Activated CD4-positive, alpha-beta T cell treated with anti-CD3 and anti-CD28 coated beads, Interleukin-2, amount 50 U/mL, for 16 hours (primary cell): Measurements from ENCODE around the gene GADD45A.

ENCODE experiments used
- DNase-seq: peaks from one replicate; pipeline ENCODE4 v3.0.0-alpha.2; 2020

GADD45A gene

GRCh38 chr1:67672260-67672803 lies 12.7 kb upstream of the GADD45A start:
- DNase-seq = no peak

DNA sequence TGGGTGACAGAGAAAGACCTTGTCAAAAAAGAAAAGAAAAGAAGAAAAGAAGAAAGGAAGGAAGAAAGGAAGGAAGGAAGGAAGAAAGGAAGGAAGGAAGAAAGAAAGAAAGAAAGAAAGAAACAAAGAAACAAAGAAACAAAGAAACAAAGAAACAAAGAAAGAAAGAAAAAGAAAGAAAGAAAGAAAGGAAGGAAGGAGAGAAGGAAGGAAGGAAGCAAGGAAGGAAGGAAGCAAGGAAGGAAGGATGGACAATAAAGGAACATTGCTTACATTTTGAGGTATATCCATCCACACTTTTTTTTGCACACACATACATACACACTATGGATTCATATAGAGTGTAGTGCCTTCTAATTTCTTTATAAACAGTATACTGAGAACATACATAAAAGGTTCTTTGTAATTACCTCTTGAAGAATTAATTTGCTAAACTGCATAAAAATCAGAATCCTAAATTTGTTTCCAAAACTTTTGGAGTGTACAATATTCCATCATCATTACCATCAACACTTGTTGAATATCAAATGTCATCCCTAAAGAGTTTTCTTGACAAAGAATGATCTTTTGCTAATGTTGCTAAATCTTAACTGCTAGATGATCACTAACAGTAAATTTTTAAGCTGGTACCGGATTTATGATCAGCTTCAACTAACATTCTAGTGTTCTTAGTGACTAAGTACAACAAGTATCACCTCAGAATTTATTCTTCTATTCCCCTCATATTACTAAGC lies 11.4 kb upstream of the GADD45A start:
- no peak for DNase-seq

- DNase-seq = peak; percentile 53
These were observed 10.6 kb upstream of the GADD45A start for GRCh38 chr1:67674260-67675011.

GRCh38 chr1:67675800-67676199 lies 9.2 kb upstream of the GADD45A start:
- no peak for DNase-seq

DNA sequence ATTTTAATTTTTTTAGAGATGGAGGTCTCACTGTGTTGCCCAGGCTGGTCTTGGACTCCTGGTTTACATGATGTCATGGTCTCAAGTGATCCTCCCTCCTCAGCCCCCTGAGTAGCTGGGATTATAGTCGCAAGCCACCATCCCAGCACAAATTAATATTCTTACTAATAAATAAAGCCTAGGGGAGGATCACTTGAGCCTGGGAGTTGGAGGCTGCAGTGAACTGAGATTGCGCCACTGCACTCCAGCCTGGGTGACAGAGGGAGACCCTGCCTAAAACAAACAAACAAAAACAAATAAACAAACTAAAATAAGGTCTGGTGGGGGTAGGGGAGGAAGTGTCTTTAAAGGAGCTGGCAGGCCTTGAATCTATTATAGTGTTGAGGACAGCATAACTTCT lies 8.7 kb upstream of the GADD45A start:
- DNase-seq = no peak

GRCh38 chr1:67676946-67677345 lies 8.1 kb upstream of the GADD45A start:
- DNase-seq = no peak

- DNase-seq = no peak
These were observed 7.6 kb upstream of the GADD45A start for GRCh38 chr1:67677408-67677807.

DNA sequence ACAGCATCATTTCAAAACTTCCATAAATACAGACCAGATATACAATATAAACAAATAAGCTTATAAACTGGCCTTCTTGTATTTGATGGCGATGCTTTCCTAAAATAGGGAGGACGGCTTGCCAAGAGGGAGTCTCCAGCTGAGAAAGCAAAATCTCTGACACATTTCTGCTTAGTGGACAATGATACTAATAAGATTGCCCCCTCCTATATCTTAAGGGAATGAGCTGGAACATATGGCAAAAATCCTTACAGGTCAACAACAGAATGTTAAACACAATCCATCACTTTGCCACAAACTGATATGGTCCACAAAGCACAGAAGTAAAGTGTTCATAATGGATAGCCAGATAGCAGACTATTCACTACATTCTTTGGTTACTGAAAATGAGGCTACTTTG lies 7.1 kb upstream of the GADD45A start:
- DNase-seq = no peak

DNA sequence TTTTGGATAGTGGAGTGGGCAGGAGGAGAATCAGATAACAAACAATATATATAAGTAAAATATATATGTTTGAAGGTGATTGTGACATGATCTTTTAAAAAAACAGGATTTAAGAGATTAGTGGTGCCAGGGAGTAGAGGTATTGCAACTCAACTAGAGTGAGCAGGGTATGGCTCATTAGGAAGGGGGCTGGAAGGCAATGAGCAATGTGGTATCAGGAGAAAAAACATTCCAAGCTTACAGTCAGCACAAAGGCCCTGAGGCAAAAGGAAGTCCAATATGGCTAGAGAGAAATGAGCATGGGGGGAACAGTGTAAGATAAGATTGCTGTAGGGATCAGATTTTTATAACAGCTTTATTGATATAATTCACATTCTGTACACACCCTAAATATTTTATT lies 5.3 kb upstream of the GADD45A start:
- DNase-seq = no peak

- no peak for DNase-seq
These were observed 4.5 kb upstream of the GADD45A start for GRCh38 chr1:67680486-67680885.

DNA sequence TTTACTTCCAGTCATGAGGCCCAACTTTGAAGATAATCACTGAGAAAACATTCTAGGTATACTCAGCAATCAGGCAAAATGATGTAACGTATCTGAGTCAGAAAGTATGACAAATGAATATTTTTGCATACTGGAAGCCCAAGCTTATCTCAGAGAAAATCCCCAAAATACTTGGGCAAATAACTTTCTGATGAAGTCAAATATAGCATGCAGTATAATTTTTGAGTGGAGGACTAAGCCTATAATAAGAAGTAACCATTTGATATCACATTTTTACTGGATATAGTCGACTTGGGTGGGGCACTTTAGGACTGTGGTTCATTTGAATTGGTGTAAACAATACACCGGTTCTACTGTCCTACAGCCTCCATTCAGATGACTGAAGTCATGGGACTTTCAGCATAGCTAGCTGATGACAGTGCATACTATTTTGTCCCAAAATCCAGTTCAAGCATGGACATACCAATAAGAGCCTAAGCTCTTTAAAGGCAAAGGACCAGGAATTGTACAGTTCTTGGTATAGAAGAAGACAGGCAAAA lies 2.3 kb upstream of the GADD45A start:
- DNase-seq = no peak

GRCh38 chr1:67683316-67683715 lies 1.7 kb upstream of the GADD45A start:
- no peak for DNase-seq

- DNase-seq = peak; percentile 35
These were observed 1.1 kb upstream of the GADD45A start for GRCh38 chr1:67683766-67684525.

DNA sequence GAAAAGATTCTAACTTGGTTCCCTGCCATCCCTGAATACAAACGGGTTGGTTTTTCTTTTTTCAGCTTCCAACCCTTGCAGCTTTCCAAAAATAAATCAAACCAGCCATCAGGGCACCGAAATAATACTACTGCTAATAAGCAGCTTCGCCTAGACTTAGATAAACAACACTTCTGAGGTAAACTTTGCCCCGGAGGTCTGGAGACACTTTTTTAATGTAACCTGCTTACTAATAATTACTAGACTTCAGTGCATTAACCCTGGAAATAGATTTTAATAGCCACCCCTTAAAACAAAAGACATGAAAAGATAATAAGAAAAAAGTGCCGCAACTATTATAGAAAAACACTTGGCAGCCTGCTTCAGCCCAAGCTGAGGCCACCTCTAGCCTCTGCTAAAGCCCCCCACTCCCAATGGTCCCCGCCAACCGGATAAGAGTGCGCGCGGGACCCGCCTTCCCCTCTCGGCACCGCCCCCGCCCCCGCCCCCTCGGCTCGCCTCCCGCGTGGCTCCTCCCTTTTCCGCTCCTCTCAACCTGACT lies 405 bp upstream of the GADD45A start:
- no peak for DNase-seq

DNA sequence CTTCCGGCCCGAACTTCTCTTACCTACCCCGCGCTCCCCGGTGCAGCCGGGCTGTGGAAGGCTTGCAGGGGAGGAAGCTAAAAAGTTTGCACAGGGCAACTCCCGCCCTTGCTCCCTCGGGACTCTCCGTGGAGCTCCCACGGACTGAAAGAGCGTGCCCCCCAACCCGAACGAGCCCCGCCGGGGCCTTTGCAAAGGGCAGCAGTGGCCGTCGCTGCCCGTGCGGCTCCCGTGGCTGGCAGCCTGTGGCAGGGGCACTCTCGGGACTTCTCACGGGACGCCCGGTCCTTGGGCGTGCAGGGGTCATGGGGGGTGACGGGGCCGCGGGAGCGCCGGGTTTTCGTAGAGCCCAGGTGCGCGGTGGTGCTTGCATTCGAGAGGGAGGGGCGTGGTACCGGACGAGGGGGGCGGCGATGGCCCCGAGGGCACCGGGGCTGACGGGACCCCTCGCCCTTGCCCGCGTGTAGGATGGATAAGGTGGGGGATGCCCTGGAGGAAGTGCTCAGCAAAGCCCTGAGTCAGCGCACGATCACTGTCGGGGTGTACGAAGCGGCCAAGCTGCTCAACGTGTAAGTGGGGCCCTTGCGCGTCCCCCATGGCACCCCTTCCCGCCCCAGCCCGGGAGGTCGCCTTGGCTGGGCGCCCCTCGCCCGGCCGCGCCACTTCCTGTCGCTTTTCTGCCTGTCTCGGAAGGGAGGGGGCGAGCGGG lies 711 bp downstream of the GADD45A start:
- peak; percentile 50 for DNase-seq

- peak; percentile 71 for DNase-seq
These were observed 1.5 kb downstream of the GADD45A start for GRCh38 chr1:67686267-67687197.

DNA sequence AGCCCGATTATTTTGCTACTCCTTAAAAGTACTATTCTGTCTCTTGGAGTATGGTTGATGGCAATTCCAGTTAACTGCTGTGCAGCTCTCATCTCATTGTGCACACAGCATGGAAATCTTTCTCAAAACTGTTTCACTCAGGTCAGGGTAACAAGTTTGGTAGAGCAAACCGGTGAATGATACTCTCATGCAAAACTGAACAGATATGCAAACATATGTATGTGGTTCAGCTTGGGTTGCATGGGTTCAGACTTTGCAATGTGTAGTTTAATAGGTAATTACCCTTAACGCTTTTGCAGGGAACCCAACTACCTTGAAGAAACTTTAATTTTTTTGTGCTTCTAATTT lies 2.2 kb downstream of the GADD45A start:
- DNase-seq = no peak

DNA sequence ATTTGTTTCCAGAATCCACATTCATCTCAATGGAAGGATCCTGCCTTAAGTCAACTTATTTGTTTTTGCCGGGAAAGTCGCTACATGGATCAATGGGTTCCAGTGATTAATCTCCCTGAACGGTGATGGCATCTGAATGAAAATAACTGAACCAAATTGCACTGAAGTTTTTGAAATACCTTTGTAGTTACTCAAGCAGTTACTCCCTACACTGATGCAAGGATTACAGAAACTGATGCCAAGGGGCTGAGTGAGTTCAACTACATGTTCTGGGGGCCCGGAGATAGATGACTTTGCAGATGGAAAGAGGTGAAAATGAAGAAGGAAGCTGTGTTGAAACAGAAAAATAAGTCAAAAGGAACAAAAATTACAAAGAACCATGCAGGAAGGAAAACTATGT lies 2.6 kb downstream of the GADD45A start:
- no peak for DNase-seq

GRCh38 chr1:67688526-67689219 lies 3.7 kb downstream of the GADD45A start:
- no peak for DNase-seq

- no peak for DNase-seq
These were observed 4.4 kb downstream of the GADD45A start for GRCh38 chr1:67689267-67690017.
